Measurements from ENCODE around the gene TMCO4. TPM values are rescaled to one million over a fixed set of nuclear protein-coding genes. Genes with fewer than 3 reads are reported as not detected.

The TMCO4 gene
- total and polyA plus RNA-seq, 10 of the 15 experiments (the other 5 are each of a cell fraction or from before 2014, with no cell fraction given): 2.4 to 20.8 (median 13.0) TPM

DNA sequence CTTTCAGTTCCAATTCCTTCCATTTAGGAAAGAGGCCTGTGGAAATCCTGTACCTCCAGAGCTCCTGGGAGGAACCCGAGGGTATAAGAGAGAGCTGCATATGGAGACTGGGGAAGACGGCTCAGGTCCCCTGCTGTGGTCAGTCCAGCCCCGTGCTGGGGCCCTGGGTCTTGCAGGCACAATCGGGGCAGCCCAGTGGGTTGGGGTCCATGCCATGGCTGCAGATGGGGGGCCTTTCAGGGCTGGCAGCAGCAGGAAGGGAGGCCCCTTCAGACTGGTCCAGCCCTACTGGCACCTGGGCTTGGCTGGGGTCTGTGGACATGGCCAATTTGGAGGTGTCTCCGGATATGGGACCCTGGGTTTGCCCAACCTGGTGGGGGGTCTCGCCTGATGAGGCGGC lies 116.8 kb downstream of the TMCO4 start:
- FAIRE-seq: no peak
- intact Hi-C loops (cut with micrococcal nuclease; ENCODE audit: unreplicated experiment): no loop called here
- ChIA-PET RAD21 (ENCODE audit: unreplicated experiment) (no interaction called here), SMC1A (ENCODE audit: uncharacterized antibody, unreplicated experiment) (no interaction called here), CTCF (interaction anchor here (1.6 kb wide), 1 partner anchor 21 kb away, joined by 6 read pairs; no protein-coding TSS in a partner anchor), POLR2A (no interaction called here)
- Histone ChIP-seq H3K79me2 (ENCODE audit: control insufficient read depth, insufficient read depth, low read length) (no peaks in the 10 kb centered on the region), H4K20me1 (ENCODE audit: control insufficient read depth, insufficient read depth) (no peaks in the 10 kb centered on the region), H2AFZ (ENCODE audit: control insufficient read depth, low read depth, low read length) (no peak overlapping the region), H3K27me3 (replicated peaks in 1 of 2; ENCODE audit: control insufficient read depth in 2 of 2, insufficient read depth in 2 of 2, low read length in 1 of 2) (no peaks in the 10 kb centered on the region), H3K9ac (ENCODE audit: control insufficient read depth, insufficient read depth, low read length) (no peak overlapping the region), H3K4me3 (no peak overlapping the region), H3K9me3 (replicated peaks; ENCODE audit: control insufficient read depth, insufficient read depth, low read length) (peaks cover 3% of the 10 kb centered on the region; the same call in 1 of the 3 replicates), H3K27ac (ENCODE audit: control insufficient read depth, insufficient read depth) (no peak overlapping the region), H3K4me1 (ENCODE audit: control insufficient read depth, insufficient read depth, low read length) (no peaks in the 10 kb centered on the region), H3K36me3 (ENCODE audit: control insufficient read depth in 2 of 2, insufficient read depth in 2 of 2, low read length in 1 of 2) (no peaks in the 10 kb centered on the region; a peak in 1 of 4 replicates), H3K4me2 (ENCODE audit: control insufficient read depth, insufficient read depth) (no peak overlapping the region)
- BruUV-seq (replicated peaks): no TSS peak
- DNase-seq (ENCODE audit: low read depth, low spot score): no peak
- in situ Hi-C loops (cut with MboI): no loop called here
- 65% methylated on average over 7 of the region's 7 CpGs for WGBS (ENCODE audit: insufficient coverage, insufficient replicate concordance, low lambda C conversion rate, missing lambda C conversion rate)
- TF ChIP-seq POLR2AphosphoS2 (IDR thresholded peaks at IDR 0.05; ENCODE audit: low read depth, low read length) (no peak), SMAD1 (IDR thresholded peaks at IDR 0.05; ENCODE audit: low read depth, partially characterized antibody) (no peak)
- no peak for ATAC-seq

DNA sequence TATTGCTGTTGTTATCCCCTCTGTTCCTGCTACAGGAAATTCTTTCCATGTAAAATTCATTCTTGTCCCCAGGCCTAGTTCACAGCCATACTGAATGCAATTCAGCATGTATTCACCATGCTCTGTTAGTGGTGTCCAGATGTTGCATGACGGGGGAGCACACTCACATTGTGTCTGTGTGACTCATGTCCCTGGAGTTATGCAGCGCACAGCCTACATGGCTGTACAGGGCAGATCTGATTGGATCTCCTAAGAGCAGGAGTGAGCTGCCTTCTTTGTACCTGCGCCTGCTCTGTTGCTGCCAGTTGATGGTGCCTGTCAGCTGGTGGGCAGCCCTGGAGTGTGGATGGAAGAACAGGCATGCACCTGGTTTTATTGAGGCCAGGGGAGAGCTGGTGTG lies 117.5 kb downstream of the TMCO4 start:
- H4K20me1 ChIP-seq (ENCODE audit: control insufficient read depth, insufficient read depth): no peaks in the 10 kb centered on the region
- H3K4me2 ChIP-seq (ENCODE audit: control insufficient read depth, insufficient read depth): no peak overlapping the region
- ChIA-PET CTCF (interaction anchor here (1.6 kb wide), 1 partner anchor 22 kb away, joined by 6 read pairs; no protein-coding TSS in a partner anchor), RAD21 (ENCODE audit: unreplicated experiment) (no interaction called here), SMC1A (ENCODE audit: uncharacterized antibody, unreplicated experiment) (no interaction called here), POLR2A (no interaction called here)
- H2AFZ ChIP-seq (ENCODE audit: control insufficient read depth, low read depth, low read length): no peak overlapping the region
- H3K9ac ChIP-seq (ENCODE audit: control insufficient read depth, insufficient read depth, low read length): no peak overlapping the region
- TF ChIP-seq KAT2A (conservative IDR thresholded peaks at IDR 0.05; ENCODE audit: control insufficient read depth, low read depth, low read length) (no peak), STAT3 (IDR thresholded peaks at IDR 0.05; ENCODE audit: low read depth, low read length) (no peak), IKZF2 (IDR thresholded peaks at IDR 0.05) (no peak), CEBPB (IDR thresholded peaks at IDR 0.05; ENCODE audit: borderline replicate concordance in 1 of 2, low read depth in 2 of 2, low read length in 2 of 2) (no peak), MTA3 (IDR thresholded peaks at IDR 0.05; ENCODE audit: borderline replicate concordance, low read length) (no peak), RAD21 (IDR thresholded peaks at IDR 0.05; ENCODE audit: insufficient read depth, low read depth, low read length) (no peak), NR2C1 (IDR thresholded peaks at IDR 0.05) (no peak), ETV6 (conservative IDR thresholded peaks at IDR 0.05 in 1 of 2, IDR thresholded peaks at IDR 0.05 in 1 of 2; ENCODE audit: borderline replicate concordance in 1 of 2, low read depth in 1 of 2) (no peak), RCOR1 (conservative IDR thresholded peaks at IDR 0.05; ENCODE audit: low read depth, low read length) (no peak), ASH2L (IDR thresholded peaks at IDR 0.05; ENCODE audit: borderline replicate concordance, low read depth) (no peak), HCFC1 (IDR thresholded peaks at IDR 0.05; ENCODE audit: low read length) (no peak), NFXL1 (IDR thresholded peaks at IDR 0.05; ENCODE audit: borderline replicate concordance) (no peak), SRF (IDR thresholded peaks at IDR 0.05; ENCODE audit: low read depth in 2 of 2, low read length in 2 of 2) (no peak), MYC (IDR thresholded peaks at IDR 0.05; ENCODE audit: insufficient read depth, insufficient read length, insufficient replicate concordance, low read length, severe bottlenecking) (no peak), CHD1 (IDR thresholded peaks at IDR 0.05; ENCODE audit: low read depth, low read length) (no peak)
- no TSS peak for BruUV-seq (replicated peaks)
- no peaks in the 10 kb centered on the region for H3K4me1 ChIP-seq (ENCODE audit: control insufficient read depth, insufficient read depth, low read length)
- no peaks in the 10 kb centered on the region for H3K9me3 ChIP-seq (replicated peaks; ENCODE audit: control insufficient read depth, insufficient read depth, low read length)
- intact Hi-C loops (cut with micrococcal nuclease; ENCODE audit: unreplicated experiment): no loop called here
- in situ Hi-C loops (cut with MboI): no loop called here
- FAIRE-seq (no peak), ATAC-seq (no peak), DNase-seq (ENCODE audit: low read depth, low spot score) (no peak)
- H3K27ac ChIP-seq (ENCODE audit: control insufficient read depth, insufficient read depth): no peak overlapping the region
- H3K4me3 ChIP-seq: no peak overlapping the region
- H3K79me2 ChIP-seq (ENCODE audit: control insufficient read depth, insufficient read depth, low read length): no peaks in the 10 kb centered on the region
- H3K36me3 ChIP-seq (ENCODE audit: control insufficient read depth in 2 of 2, insufficient read depth in 2 of 2, low read length in 1 of 2): no peaks in the 10 kb centered on the region; a peak in 1 of 4 replicates
- WGBS (ENCODE audit: insufficient coverage, insufficient replicate concordance, low lambda C conversion rate, missing lambda C conversion rate): 79% methylated on average over 3 of the region's 3 CpGs
- no peaks in the 10 kb centered on the region for H3K27me3 ChIP-seq (replicated peaks in 1 of 2; ENCODE audit: control insufficient read depth in 2 of 2, insufficient read depth in 2 of 2, low read length in 1 of 2)
